ENCODE results near the gene WASF3. TPM values are rescaled to one million over a fixed set of nuclear protein-coding genes. Genes with fewer than 3 reads are reported as not detected.
"Not testable (repeated sequence)": the region's sequence is repeated elsewhere in the genome, so short reads cannot be mapped to it uniquely, and the experiment has no call there.

The WASF3 gene
- total RNA-seq, 2 experiments from 2014 or later, result not detected

DNA sequence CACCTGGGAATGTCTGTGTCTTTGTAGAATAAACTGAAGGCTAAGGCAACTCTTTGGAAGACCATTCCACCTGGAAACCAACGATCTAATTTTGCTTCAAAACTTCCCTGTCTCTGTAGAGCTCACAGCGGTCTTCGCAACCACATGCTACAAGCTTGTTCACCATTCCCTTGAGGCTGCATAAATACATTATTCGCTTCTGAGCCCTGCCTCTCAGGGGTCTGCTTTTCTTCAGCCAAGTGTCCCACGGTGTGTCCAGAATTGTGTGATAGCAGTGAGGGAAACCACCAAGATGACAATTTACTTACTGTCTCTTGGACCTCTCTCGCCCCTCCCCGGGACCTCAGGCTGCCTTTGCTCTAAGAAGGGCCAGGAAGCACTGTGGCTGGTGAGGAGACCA is 152.0 kb downstream of the WASF3 start:
- no peaks in the 10 kb centered on the region for H3K27me3 Mint-ChIP-seq
- H3K9me3 Mint-ChIP-seq, result peaks cover 3% of the 10 kb centered on the region
- POLR2A ChIA-PET, result no interaction called here
- no peak overlapping the region for H3K4me3 Mint-ChIP-seq
- DNase-seq, result no peak
- CTCF ChIA-PET, result interaction anchor here (0.7 kb wide), 1 partner anchor 163 kb away, joined by 3 read pairs; no protein-coding TSS in a partner anchor
- no peaks in the 10 kb centered on the region for H3K4me1 Mint-ChIP-seq
- H3K27ac Mint-ChIP-seq, result no peak overlapping the region
- H3K36me3 Mint-ChIP-seq (ENCODE audit: low read depth), result no peaks in the 10 kb centered on the region

DNA sequence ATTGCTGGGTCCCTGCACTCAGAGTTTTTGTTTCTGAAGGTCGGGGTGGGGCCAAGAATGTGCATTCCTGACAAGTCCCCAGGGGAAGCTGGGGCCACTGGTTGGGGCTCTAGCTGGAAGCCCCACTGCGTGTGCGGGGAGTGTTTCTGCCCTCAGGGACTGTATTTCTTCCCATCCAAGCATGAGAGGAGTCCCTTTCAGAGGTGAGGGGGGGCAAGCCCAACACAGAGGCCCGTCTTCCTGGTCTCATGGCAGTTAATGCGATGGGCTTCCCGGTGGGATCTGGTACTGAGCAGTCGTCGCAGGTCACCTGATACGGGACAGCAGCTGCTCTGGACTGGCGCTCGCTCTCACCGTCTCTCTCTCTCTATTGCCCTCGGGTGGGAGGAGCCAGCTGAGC is 152.7 kb downstream of the WASF3 start:
- CTCF ChIA-PET, result interaction anchor here (1.2 to 1.5 kb wide), 2 partner anchors 163 to 164 kb away, joined by 4 read pairs; no protein-coding TSS in a partner anchor
- H3K9me3 Mint-ChIP-seq, result peaks cover 3% of the 10 kb centered on the region

DNA sequence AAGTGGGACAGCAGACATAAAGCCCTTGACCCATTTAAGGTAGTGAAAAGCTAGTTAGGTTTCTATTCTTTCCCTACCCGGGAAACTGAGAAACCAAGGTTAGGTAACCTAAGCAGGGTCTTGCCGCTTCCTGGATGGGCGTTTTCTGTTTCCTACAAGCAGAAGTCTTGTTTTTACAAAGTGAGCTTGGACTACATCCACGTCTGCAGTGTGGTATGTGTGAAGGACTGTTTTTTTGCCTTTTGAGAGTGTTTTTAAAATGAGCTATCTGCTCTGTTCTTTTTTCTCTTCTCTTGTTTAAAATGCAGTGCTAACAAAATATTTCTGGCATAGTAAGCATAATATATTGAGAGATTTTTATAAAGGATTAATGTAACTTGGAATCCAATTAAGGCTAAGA is 153.7 kb downstream of the WASF3 start:
- Mint-ChIP-seq H3K27me3 (no peaks in the 10 kb centered on the region), H3K9me3 (peaks cover 3% of the 10 kb centered on the region), H3K4me3 (no peak overlapping the region), H3K36me3 (ENCODE audit: low read depth) (no peaks in the 10 kb centered on the region), H3K4me1 (no peaks in the 10 kb centered on the region), H3K27ac (no peak overlapping the region)
- DNase-seq, result no peak
- POLR2A ChIA-PET, result no interaction called here
- CTCF ChIA-PET, result interaction anchor here (0.7 to 1.5 kb wide), 6 partner anchors 9 to 463 kb away, joined by 3 to 12 read pairs (median 4); no protein-coding TSS in a partner anchor

More for the DNA sequence above, 152.7 kb downstream of the WASF3 start:
- no peaks in the 10 kb centered on the region for H3K27me3 Mint-ChIP-seq
- POLR2A ChIA-PET, result no interaction called here
- no peak overlapping the region for H3K27ac Mint-ChIP-seq
- no peaks in the 10 kb centered on the region for H3K4me1 Mint-ChIP-seq
- no peak overlapping the region for H3K4me3 Mint-ChIP-seq
- DNase-seq, result no peak
- H3K36me3 Mint-ChIP-seq (ENCODE audit: low read depth), result no peaks in the 10 kb centered on the region

DNA sequence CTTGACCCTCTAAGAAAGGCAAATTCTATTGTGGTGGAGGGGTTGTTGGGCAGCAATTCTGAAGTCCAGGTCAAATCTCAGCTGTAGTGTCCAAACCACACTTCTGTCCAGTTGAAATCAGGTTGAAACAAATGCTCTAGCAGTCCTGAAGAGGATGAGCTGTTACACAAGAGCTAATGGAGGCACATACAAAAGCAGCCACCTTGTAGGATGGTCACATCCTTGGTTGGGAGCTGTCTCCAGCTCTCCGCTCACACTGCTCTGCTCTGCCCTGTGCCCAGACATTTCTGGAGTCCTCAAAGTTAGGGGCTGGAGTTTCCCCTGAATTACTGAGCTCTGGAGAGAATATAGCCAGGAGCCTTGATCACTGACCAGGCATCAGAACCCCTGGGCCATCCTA is 155.9 kb downstream of the WASF3 start:
- H3K4me3 Mint-ChIP-seq, result no peak overlapping the region
- no peak overlapping the region for H3K27ac Mint-ChIP-seq
- H3K4me1 Mint-ChIP-seq, result no peaks in the 10 kb centered on the region
- H3K36me3 Mint-ChIP-seq (ENCODE audit: low read depth), result no peaks in the 10 kb centered on the region
- POLR2A ChIA-PET, result no interaction called here
- CTCF ChIA-PET, result interaction anchor here (1.2 to 1.9 kb wide), 2 partner anchors 15 to 160 kb away, joined by 3 to 7 read pairs; no protein-coding TSS in a partner anchor
- H3K27me3 Mint-ChIP-seq, result no peaks in the 10 kb centered on the region
- peaks cover 3% of the 10 kb centered on the region for H3K9me3 Mint-ChIP-seq
- DNase-seq, result no peak

DNA sequence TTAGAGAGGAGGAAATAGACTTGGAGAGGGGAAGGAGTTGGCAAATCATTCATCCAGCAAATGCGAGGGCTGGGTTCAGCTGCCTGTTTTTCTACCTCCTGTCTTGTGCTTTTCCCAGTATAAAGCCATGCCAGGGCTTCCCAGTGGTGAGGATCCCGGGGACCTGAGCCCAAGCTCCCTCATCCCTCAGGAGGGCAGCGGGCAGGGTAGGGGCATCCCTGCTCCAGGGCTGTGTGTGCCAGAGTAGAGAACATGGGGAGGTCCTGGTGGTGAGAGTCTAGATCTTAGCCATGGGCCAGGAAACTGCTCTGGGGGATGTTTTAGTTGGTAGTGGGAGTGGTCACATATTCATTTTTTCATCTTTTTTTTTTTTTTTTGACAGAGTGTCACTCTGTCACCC is 159.5 kb downstream of the WASF3 start:
- no peak overlapping the region for H3K27ac Mint-ChIP-seq
- H3K9me3 Mint-ChIP-seq, result peaks cover 3% of the 10 kb centered on the region
- H3K27me3 Mint-ChIP-seq, result no peaks in the 10 kb centered on the region
- no peaks in the 10 kb centered on the region for H3K36me3 Mint-ChIP-seq (ENCODE audit: low read depth)
- DNase-seq, result no peak
- ChIA-PET POLR2A (no interaction called here), CTCF (interaction anchor here (1.2 kb wide), 1 partner anchor 50 kb away, joined by 3 read pairs; no protein-coding TSS in a partner anchor)
- H3K4me3 Mint-ChIP-seq, result no peak overlapping the region
- peaks cover 19% of the 10 kb centered on the region for H3K4me1 Mint-ChIP-seq

DNA sequence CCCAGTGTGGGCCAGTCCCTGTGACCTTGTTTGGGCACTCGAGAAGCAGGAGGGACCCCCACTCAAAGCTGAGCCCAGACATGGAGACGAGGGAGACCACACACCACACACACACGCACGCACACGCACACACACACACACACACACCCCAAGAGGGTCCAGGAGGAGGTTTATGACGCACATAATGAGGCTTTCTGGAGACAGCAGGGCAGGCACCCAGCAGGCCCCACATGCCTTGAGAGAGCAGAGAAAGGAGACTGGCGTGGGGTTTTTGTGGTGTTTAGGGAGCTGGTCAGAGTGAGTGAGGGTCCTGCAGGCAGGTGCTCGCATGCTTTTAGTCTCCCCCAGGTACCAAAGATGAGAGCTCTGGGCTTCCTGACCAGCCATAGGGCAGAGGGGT is 160.7 kb downstream of the WASF3 start:
- peaks cover 24% of the 10 kb centered on the region for H3K4me1 Mint-ChIP-seq
- no peaks in the 10 kb centered on the region for H3K36me3 Mint-ChIP-seq (ENCODE audit: low read depth)
- H3K27ac Mint-ChIP-seq, result no peak overlapping the region
- ChIA-PET CTCF (interaction anchor here (0.6 to 0.7 kb wide), 2 partner anchors 13 to 1116 kb away, joined by 3 read pairs; no protein-coding TSS in a partner anchor), POLR2A (no interaction called here)
- H3K27me3 Mint-ChIP-seq, result no peaks in the 10 kb centered on the region
- H3K9me3 Mint-ChIP-seq, result no peaks in the 10 kb centered on the region
- no peak for DNase-seq
- no peak overlapping the region for H3K4me3 Mint-ChIP-seq

DNA sequence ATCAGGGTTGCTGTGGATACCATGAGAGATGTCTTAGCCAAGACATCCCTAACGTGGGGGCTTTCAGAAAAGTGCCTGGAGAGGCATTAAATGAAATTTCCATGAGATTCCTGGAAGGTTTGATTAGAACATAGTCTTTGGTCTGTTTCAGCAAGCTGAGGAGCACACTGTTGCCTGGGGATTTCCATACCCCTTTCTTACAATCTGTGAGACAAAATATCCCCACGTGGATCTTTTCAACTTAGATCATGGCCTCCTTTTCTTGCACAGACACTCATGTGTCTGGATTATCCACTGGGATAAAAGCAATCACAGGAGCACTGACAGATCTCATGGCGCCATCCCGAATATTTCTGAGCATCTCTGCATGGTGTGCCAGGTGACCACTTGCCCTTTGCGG is 161.4 kb downstream of the WASF3 start:
- Mint-ChIP-seq H3K9me3 (no peaks in the 10 kb centered on the region), H3K27me3 (no peaks in the 10 kb centered on the region), H3K4me1 (peaks cover 24% of the 10 kb centered on the region), H3K27ac (no peak overlapping the region), H3K4me3 (no peak overlapping the region), H3K36me3 (ENCODE audit: low read depth) (no peaks in the 10 kb centered on the region)
- POLR2A ChIA-PET, result no interaction called here
- CTCF ChIA-PET, result interaction anchor here (1.4 to 2.2 kb wide), 2 partner anchors 21 to 212 kb away, joined by 3 to 12 read pairs; no protein-coding TSS in a partner anchor
- DNase-seq, result no peak

DNA sequence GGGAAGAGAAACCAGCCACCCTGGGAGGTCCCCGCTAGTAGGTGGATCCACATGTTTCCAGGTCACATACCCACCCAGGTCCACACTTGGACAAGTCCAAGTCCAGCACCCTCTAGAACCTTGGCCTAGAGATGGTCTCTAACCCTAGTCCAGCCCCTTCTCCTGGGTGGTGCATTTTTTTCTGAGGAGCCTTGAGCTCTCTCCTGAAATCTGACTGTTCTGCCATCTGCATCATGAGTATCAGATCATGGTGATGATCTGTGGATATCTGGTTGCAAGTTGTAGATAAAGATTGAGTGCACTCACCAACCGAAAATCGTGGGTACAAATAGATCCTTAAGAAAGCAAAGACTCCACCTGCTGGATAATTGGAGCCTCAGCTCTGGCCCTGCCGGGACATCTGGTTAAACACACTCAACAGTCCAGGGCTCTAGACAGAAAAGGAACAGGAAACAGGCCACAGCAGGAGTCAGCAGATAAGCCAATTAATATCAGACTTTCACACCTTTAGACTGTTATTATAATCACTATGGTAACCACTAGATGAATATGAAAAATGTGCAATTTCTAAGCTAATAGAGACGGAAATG is 162.0 kb downstream of the WASF3 start:
- H3K9me3 Mint-ChIP-seq, result no peaks in the 10 kb centered on the region
- H3K4me3 Mint-ChIP-seq, result no peak overlapping the region
- POLR2A ChIA-PET, result no interaction called here
- peaks cover 24% of the 10 kb centered on the region for H3K4me1 Mint-ChIP-seq
- no peak overlapping the region for H3K27ac Mint-ChIP-seq
- no peaks in the 10 kb centered on the region for H3K27me3 Mint-ChIP-seq
- CTCF ChIA-PET, result interaction anchor here (1.4 to 2.2 kb wide), 3 partner anchors 8 to 211 kb away, joined by 3 to 12 read pairs (median 3); no protein-coding TSS in a partner anchor
- no peak for DNase-seq
- H3K36me3 Mint-ChIP-seq (ENCODE audit: low read depth), result no peaks in the 10 kb centered on the region

DNA sequence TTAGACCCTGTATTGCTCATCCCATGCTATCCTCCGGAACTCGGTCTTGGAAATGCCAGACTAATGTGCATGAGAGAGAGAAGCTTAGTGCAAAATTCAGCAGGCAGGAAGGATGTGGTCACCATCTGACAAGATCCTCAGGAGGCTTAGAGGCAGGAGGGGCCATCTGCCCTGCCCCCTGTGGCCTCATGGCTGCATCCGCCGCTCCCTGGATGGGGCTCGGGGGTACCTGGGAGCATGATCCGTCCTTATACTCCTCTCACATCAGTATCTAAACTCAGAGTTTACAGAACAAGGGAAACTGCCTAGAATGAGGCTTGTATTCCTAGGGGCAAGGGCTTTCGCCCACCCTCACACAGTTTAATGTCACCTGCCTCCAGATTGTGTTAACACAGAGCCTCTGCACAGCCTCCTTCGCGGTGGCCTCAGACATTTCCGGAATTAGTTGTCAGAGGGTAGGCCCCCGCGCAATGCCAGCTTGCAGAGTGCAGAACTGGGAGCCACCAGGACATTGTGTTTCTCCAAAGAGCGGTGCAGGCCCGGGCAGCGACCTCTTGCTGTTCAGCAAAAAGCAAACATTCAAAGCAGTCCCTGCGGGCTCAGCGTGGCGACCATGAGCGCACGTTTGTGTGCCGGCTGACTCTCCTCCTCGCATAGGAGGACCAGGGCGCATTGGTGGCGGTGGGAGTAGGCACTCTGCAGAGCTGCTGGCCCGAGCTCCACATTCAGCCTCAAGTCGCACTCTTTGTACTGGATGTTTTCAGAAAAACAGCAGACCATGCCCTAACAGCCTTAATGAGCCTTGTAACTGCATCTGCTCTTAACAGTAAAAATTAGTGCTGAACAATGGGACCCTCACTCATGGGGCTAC is 164.0 kb downstream of the WASF3 start:
- no peaks in the 10 kb centered on the region for H3K27me3 Mint-ChIP-seq
- H3K36me3 Mint-ChIP-seq (ENCODE audit: low read depth), result no peaks in the 10 kb centered on the region
- POLR2A ChIA-PET, result no interaction called here
- no peaks in the 10 kb centered on the region for H3K9me3 Mint-ChIP-seq
- peak overlapping the region; percentile 51 for H3K4me3 Mint-ChIP-seq
- CTCF ChIA-PET, result interaction anchor here (2.2 kb wide), 1 partner anchor 23 kb away, joined by 12 read pairs; no protein-coding TSS in a partner anchor
- peaks cover 24% of the 10 kb centered on the region for H3K4me1 Mint-ChIP-seq
- DNase-seq, result peak; percentile 45
- H3K27ac Mint-ChIP-seq, result peak overlapping the region; percentile 62

DNA sequence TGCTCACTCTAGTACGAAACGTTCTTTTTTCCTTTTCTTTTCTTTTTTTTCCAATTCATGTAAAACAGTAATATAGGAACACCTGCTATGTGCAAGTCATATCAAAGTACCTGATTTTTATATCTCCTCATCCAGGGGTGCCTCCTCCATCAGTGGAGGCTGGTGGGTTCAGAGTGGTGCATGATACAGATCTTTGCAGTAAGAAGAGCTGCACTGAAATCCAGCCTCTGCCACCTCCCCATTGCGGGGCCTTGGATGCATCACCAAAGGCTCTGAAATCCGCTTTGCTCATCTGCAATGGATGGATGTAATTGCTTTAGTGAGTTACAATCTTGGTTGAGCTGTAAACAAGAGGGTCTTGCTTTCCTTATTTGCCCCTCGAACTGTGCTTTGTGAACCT is 164.8 kb downstream of the WASF3 start:
- H3K27ac Mint-ChIP-seq, result no peak overlapping the region
- H3K36me3 Mint-ChIP-seq (ENCODE audit: low read depth), result no peaks in the 10 kb centered on the region

DNA sequence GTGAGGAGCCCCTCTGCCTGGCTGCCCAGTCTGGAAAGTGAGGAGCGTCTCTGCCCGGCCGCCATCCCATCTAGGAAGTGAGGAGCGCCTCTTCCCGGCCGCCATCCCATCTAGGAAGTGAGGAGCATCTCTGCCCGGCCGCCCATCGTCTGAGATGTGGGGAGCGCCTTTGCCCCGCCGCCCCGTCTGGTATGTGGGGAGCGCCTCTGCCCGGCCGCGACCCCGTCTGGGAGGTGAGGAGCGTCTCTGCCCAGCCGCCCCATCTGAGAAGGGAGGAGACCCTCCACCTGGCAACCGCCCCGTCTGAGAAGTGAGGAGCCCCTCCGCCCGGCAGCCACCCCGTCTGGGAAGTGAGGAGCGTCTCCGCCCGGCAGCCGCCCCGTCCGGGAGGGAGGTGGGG is 166.1 kb downstream of the WASF3 start:
- H3K27me3 Mint-ChIP-seq; H3K27ac Mint-ChIP-seq; DNase-seq; POLR2A ChIA-PET; H3K4me3 Mint-ChIP-seq; H3K36me3 Mint-ChIP-seq (ENCODE audit: low read depth); CTCF ChIA-PET; H3K9me3 Mint-ChIP-seq: not testable (repeated sequence)
- H3K4me1 Mint-ChIP-seq, result peaks cover 24% of the 10 kb centered on the region

More for the DNA sequence above, 164.8 kb downstream of the WASF3 start:
- ChIA-PET POLR2A (no interaction called here), CTCF (no interaction called here)
- no peak overlapping the region for H3K4me3 Mint-ChIP-seq
- H3K9me3 Mint-ChIP-seq, result no peaks in the 10 kb centered on the region
- H3K4me1 Mint-ChIP-seq, result peaks cover 24% of the 10 kb centered on the region
- no peak for DNase-seq
- H3K27me3 Mint-ChIP-seq, result no peaks in the 10 kb centered on the region

DNA sequence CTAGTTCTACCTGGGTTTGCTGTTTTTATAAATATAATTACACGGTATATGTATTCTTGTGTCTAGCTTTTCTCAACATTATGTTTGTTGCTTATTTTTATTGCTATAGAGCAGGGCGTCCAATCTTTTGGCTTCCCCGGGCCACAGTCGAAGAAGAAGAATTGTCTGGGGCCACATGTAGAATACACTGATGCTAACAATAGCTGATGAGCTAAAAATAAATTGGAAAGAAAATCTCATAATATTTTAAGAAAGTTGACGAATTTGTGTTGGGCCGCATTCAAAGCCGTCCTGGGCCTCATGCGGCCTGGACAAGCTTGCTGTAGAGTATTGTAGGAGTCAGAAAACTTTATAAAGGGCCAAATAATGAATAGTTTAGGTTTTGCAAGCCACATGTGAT is 169.2 kb downstream of the WASF3 start:
- CTCF ChIA-PET, result interaction anchor here (1.2 kb wide), 1 partner anchor 28 kb away, joined by 4 read pairs; no protein-coding TSS in a partner anchor
- peaks cover 7% of the 10 kb centered on the region for H3K4me1 Mint-ChIP-seq

DNA sequence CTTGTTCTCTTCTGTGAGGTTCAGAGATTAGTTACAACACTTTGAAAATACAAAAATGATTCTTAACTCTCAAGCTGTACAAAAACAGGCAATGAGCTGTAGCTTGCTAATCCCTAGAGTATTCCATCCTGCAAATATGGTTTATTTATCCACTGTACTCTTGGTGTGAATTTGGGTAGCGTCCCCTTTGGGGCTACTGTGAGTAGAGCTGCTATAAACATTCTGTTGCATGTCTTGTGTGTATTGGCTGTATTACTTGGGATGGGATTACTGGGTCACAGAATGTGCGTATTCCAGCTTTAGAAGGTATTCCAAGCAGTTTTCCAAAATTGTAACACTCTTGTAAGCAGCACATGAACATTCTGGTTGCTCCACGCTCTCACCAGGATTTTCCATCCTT is 169.6 kb downstream of the WASF3 start:
- peaks cover 7% of the 10 kb centered on the region for H3K27me3 Mint-ChIP-seq
- no peak overlapping the region for H3K27ac Mint-ChIP-seq
- H3K4me3 Mint-ChIP-seq, result no peak overlapping the region
- no peaks in the 10 kb centered on the region for H3K36me3 Mint-ChIP-seq (ENCODE audit: low read depth)
- no peak for DNase-seq
- no peaks in the 10 kb centered on the region for H3K9me3 Mint-ChIP-seq
- ChIA-PET CTCF (interaction anchor here (1.2 kb wide), 1 partner anchor 29 kb away, joined by 4 read pairs; no protein-coding TSS in a partner anchor), POLR2A (no interaction called here)
- peaks cover 3% of the 10 kb centered on the region for H3K4me1 Mint-ChIP-seq

More for the DNA sequence above, 169.2 kb downstream of the WASF3 start:
- H3K27me3 Mint-ChIP-seq, result peaks cover 5% of the 10 kb centered on the region
- no peak overlapping the region for H3K27ac Mint-ChIP-seq
- no peak overlapping the region for H3K4me3 Mint-ChIP-seq
- no peaks in the 10 kb centered on the region for H3K36me3 Mint-ChIP-seq (ENCODE audit: low read depth)
- H3K9me3 Mint-ChIP-seq, result no peaks in the 10 kb centered on the region
- DNase-seq, result no peak
- POLR2A ChIA-PET, result no interaction called here
